HEK293 (cell line): ENCODE data around the gene CKMT1B.
"Not testable (repeated sequence)": the region's sequence is repeated elsewhere in the genome, so short reads cannot be mapped to it uniquely, and the experiment has no call there.

ENCODE experiments used
- CTCF ChIA-PET: fragments of 350-600 bp; formaldehyde crosslinking; extraction: SDS; loops from one replicate; lab custom pipeline; 2021; ENCODE audit warnings: antibody characterized with exemption; lab: Yijun Ruan, JAX
- POLR2A ChIA-PET: fragments of 300-600 bp; formaldehyde crosslinking; extraction: SDS; loops from one replicate; lab custom pipeline; 2020; ENCODE audit warnings: antibody characterized with exemption, inconsistent platforms; lab: Yijun Ruan, JAX
- H3K27ac ChIP-seq: fragments of 200-500 bp; sonication (Bioruptor generic); 2 replicates; pipeline ENCODE4 v1.5.1; 2014; ENCODE audit warnings: low read depth, low read length, control low read depth, inconsistent platforms; ENCODE audit errors: extremely low read depth
- H3K36me3 ChIP-seq, 2 experiments: fragments of 200-500 bp in 1 of 2; sonication (Bioruptor generic) in 1 of 2; 1 replicate in 1 of 2; 2 replicates in 1 of 2; pipeline ENCODE4 v1.5.1; 2014 to 2017; ENCODE audit warnings: inconsistent platforms in 2 of 2, low read length in 2 of 2; ENCODE audit not compliant: control insufficient read depth in 2 of 2, insufficient read depth in 1 of 2
- H3K4me1 ChIP-seq: fragments of 200-500 bp; sonication (Bioruptor generic); 2 replicates; pipeline ENCODE4 v1.5.1; 2014; ENCODE audit warnings: mild to moderate bottlenecking, low read length, inconsistent platforms; ENCODE audit not compliant: control insufficient read depth, insufficient read depth
- H3K4me3 ChIP-seq: 2 replicates; pipeline ENCODE4 v1.5.1; 2011; ENCODE audit warnings: low read depth, mild to moderate bottlenecking, control low read depth, low read length, moderate library complexity
- H3K9me3 ChIP-seq: fragments of 200-500 bp; sonication (Bioruptor generic); 2 replicates; pipeline ENCODE4 v1.5.1; 2014; ENCODE audit warnings: low read depth, low read length, inconsistent platforms; ENCODE audit not compliant: control insufficient read depth, insufficient read depth
- ZNF121 ChIP-seq: fragments of 450-650 bp; formaldehyde crosslinking; IDR thresholded peaks from 2 replicates; pipeline ENCODE4 v1.5.1; 2016; ENCODE audit warnings: missing biosample characterization, missing genetic modification characterization

The CKMT1B gene

GRCh38 chr15:43626937-43627336 lies 33.1 kb downstream of the CKMT1B start:
- POLR2A ChIA-PET: not testable (repeated sequence)
- peak; percentile 55; the same call in 1 of the 2 replicates for TF ChIP-seq ZNF121
- TF ChIP-seq, all 188 proteins: peak for 1; not testable (repeated sequence) for 187
- CTCF ChIA-PET: not testable (repeated sequence)

GRCh38 chr15:43638464-43639204 lies 44.8 kb downstream of the CKMT1B start:
- not testable (repeated sequence) for H3K9me3 ChIP-seq, H3K27ac ChIP-seq, H3K36me3 ChIP-seq, H3K4me3 ChIP-seq, H3K4me1 ChIP-seq
- CTCF ChIA-PET: interaction anchor here (0.6 kb wide), 1 partner anchor 125 kb away, joined by 8 read pairs; no protein-coding TSS in a partner anchor
- POLR2A ChIA-PET: interaction anchor here (0.7 kb wide), 1 partner anchor 37 kb away, joined by 3 read pairs; no protein-coding TSS in a partner anchor

More at GRCh38 chr15:43626937-43627336, 33.1 kb downstream of the CKMT1B start:
- not testable (repeated sequence) for H3K27ac ChIP-seq, H3K4me1 ChIP-seq, H3K36me3 ChIP-seq, H3K4me3 ChIP-seq, H3K9me3 ChIP-seq
